K562 (cell line): ENCODE results near the gene KDM5A. TPM values are rescaled to one million over a fixed set of nuclear protein-coding genes. Genes with fewer than 3 reads are reported as not detected.

Experiments used
- ATAC-seq: fragments of 200-7000 bp; cut with Tn5 transposase; 3 replicates; pipeline ENCODE4 v1.9.1; 2020; ENCODE audit warnings: moderate library complexity
- BruUV-seq: library from RNA; stranded (reverse); fragments of 400-500 nt; replicated peaks from 2 replicates; lab custom pipeline; 2021; lab: Mats Ljungman, UMichigan
- CTCF ChIA-PET: fragments of 300-600 bp; formaldehyde crosslinking; extraction: SDS; loops from one replicate; lab custom pipeline; 2021; ENCODE audit warnings: low intra/inter-chr PET ratio; lab: Yijun Ruan, JAX
- POLR2A ChIA-PET: fragments of 300-600, 350-650 bp; sonication (Branson Sonifier 250); formaldehyde crosslinking; extraction: SDS; loops from one replicate; lab custom pipeline; 2021; ENCODE audit warnings: antibody characterized with exemption, inconsistent platforms; lab: Yijun Ruan, JAX
- DNase-seq, 4 experiments: peaks; one replicate each; pipeline versions ENCODE4 v3.0.0 to v3.0.0-alpha.2; 2011 to 2018; ENCODE audit warnings: low spot score in 3 of 4, mixed read lengths in 3 of 4; ENCODE audit errors: extremely low read depth in 1 of 4
- FAIRE-seq: peaks from 2 replicates; lab custom pipeline; 2011; peaks lifted over from hg19 to GRCh38; lab: Jason Lieb, UNC
- H2AFZ ChIP-seq: 2 replicates; pipeline ENCODE4 v1.6.0; 2011; ENCODE audit warnings: low read depth, low read length, control low read depth, inconsistent platforms
- H3K27ac ChIP-seq: fragments of 200-600 bp; 3 replicates; pipeline ENCODE4 v1.8.0; 2011; ENCODE audit warnings: low read depth, mild to moderate bottlenecking, control low read depth, inconsistent platforms, low read length, moderate library complexity, mixed read lengths; ENCODE audit errors: extremely low read depth
- H3K27me3 ChIP-seq, 2 experiments: fragments of 300-600 bp in 1 of 2; 2 replicates in 1 of 2; 3 replicates in 1 of 2; pipeline versions ENCODE4 v1.6.0 to v1.8.0; 2011; ENCODE audit warnings: inconsistent platforms in 2 of 2, low read length in 2 of 2, mild to moderate bottlenecking in 1 of 2, mixed read lengths in 1 of 2, moderate library complexity in 1 of 2; ENCODE audit not compliant: control insufficient read depth in 2 of 2, insufficient read depth in 2 of 2
- H3K36me3 ChIP-seq: fragments of 300-600 bp; 3 replicates; pipeline ENCODE4 v1.8.0; 2011; ENCODE audit warnings: mild to moderate bottlenecking, low read length, inconsistent platforms; ENCODE audit not compliant: control insufficient read depth, insufficient read depth
- H3K4me1 ChIP-seq, 2 experiments: fragments of 200-600 bp in 1 of 2; replicated peaks in 1 of 2; 2 replicates in 1 of 2; 3 replicates in 1 of 2; pipeline versions ENCODE4 v1.5.1 to v1.8.0; 2011; ENCODE audit warnings: inconsistent platforms in 2 of 2, low read length in 2 of 2, mild to moderate bottlenecking in 1 of 2, mixed read lengths in 1 of 2, moderate library complexity in 1 of 2; ENCODE audit not compliant: control insufficient read depth in 2 of 2, insufficient read depth in 2 of 2
- H3K4me2 ChIP-seq: 2 replicates; pipeline ENCODE4 v1.6.1; 2011; ENCODE audit warnings: low read length, control low read depth, inconsistent platforms, mixed read lengths; ENCODE audit not compliant: insufficient read depth
- H3K4me3 ChIP-seq: fragments of 200-600 bp; sonication (generic), shearing (Covaris generic); 2 replicates; pipeline ENCODE4 v1.5.1; 2016; ENCODE audit warnings: control low read depth, inconsistent platforms
- H3K79me2 ChIP-seq: fragments of 200-600 bp; 3 replicates; pipeline ENCODE4 v1.8.0; 2011; ENCODE audit warnings: low read length, inconsistent platforms; ENCODE audit not compliant: control insufficient read depth, insufficient read depth
- H3K9ac ChIP-seq, 2 experiments: 2 replicates each; pipeline versions ENCODE4 v1.6.0 to v1.6.1; 2011; ENCODE audit warnings: low read depth in 2 of 2, low read length in 2 of 2, control low read depth in 1 of 2, inconsistent platforms in 1 of 2, mild to moderate bottlenecking in 1 of 2, mixed read lengths in 1 of 2; ENCODE audit not compliant: insufficient read depth in 1 of 2
- H3K9me1 ChIP-seq: one replicate; pipeline ENCODE4 v1.6.0; 2011; ENCODE audit warnings: inconsistent platforms, mild to moderate bottlenecking, low read length, moderate library complexity; ENCODE audit not compliant: control insufficient read depth, insufficient read depth
- H3K9me3 ChIP-seq: replicated peaks from 2 replicates; pipeline ENCODE4 v1.5.1; 2011; ENCODE audit warnings: low read depth, low read length, inconsistent platforms; ENCODE audit not compliant: control insufficient read depth, insufficient read depth
- H4K20me1 ChIP-seq: replicated peaks from 2 replicates; pipeline ENCODE4 v1.6.1; 2011; ENCODE audit warnings: low read length, inconsistent platforms, mixed read lengths; ENCODE audit not compliant: control insufficient read depth, insufficient read depth
- ARNT ChIP-seq, 2 experiments: fragments of 450-650 bp; IDR thresholded peaks; 2 replicates each; pipeline ENCODE4 v1.6.1; 2016; ENCODE audit warnings: mild to moderate bottlenecking in 1 of 2
- ATF6 ChIP-seq: sonication (generic); formaldehyde crosslinking; IDR thresholded peaks from 2 replicates; pipeline ENCODE4 v1.4.0; 2020; ENCODE audit warnings: mild to moderate bottlenecking, missing genetic modification reagents
- BACH1 ChIP-seq: fragments of 200-800 bp; sonication (Bioruptor generic); IDR thresholded peaks from 2 replicates; pipeline ENCODE4 v1.6.1; 2016; ENCODE audit warnings: missing genetic modification characterization, missing compliant biosample characterization
- VEZF1 ChIP-seq: fragments of 200-800 bp; sonication (Bioruptor generic); IDR thresholded peaks from 2 replicates; pipeline ENCODE4 v1.6.1; 2017; ENCODE audit warnings: missing genetic modification characterization, missing compliant biosample characterization
- WGBS: fragments of 100-300 bp; shearing (Covaris generic); methylation state at CpG from one replicate; pipeline ENCODE4 v1.1.6; 2016; ENCODE audit warnings: low coverage, mixed read lengths; ENCODE audit not compliant: insufficient coverage; ENCODE audit errors: missing lambda C conversion rate; 5-methylcytosine and 5-hydroxymethylcytosine counted together
- in situ Hi-C: fragments of 300-500 bp; cut with MboI; formaldehyde crosslinking; loops from 4 replicates; pipeline ENCODE4 v1.15.0; 2018; ENCODE audit warnings: inconsistent platforms, mixed read lengths
- intact Hi-C: fragments of 100-400 bp; cut with micrococcal nuclease; formaldehyde crosslinking; loops from 2 replicates; pipeline ENCODE4 v1.14.2; 2022
- polyA plus RNA-seq, 8 experiments: library from polyadenylated mRNA; depleted of rRNA in 4 of 8; stranded (reverse) in 5 of 8; unstranded in 3 of 8; fragments of >200 nt; fragmentation: Nextera tagmentation in 2 of 8; fragmentation: Illumina TruSeq in 1 of 8; extraction: Ambion mirVana in 2 of 8; extraction: Trizol in 1 of 8; gene quantifications; 2 replicates each; pipeline versions ENCODE4 v1.2.1 to v1.2.3, GENCODE V29; 2011 to 2014; ENCODE audit warnings: inconsistent platforms in 1 of 8, missing spikeins in 1 of 8
- total RNA-seq, 7 experiments: library from RNA; depleted of rRNA in 6 of 7; stranded (reverse); fragments of >200 nt in 6 of 7; fragmentation: Illumina TruSeq in 2 of 7; extraction: Trizol in 2 of 7; gene quantifications; 2 replicates each; pipeline versions ENCODE4 v1.2.1 to v1.2.3, GENCODE V29; 2011 to 2021; ENCODE audit warnings: low replicate concordance in 1 of 7

KDM5A gene
- total and polyA plus RNA-seq, 9 of the 15 experiments (the other 6 are each of a cell fraction or from before 2014, with no cell fraction given): 5.5 to 35.1 (median 13.1) TPM

GRCh38 chr12:288687-289086 is 100.4 kb downstream of the KDM5A start:
- Histone ChIP-seq H3K4me3 (no peak overlapping the region), H3K9ac (no peak overlapping the region), H3K79me2 (no peaks in the 10 kb centered on the region), H3K36me3 (peaks cover 40% of the 10 kb centered on the region; the same call in 2 of the 3 replicates), H3K4me2 (no peak overlapping the region), H3K9me1 (no peaks in the 10 kb centered on the region), H4K20me1 (no peaks in the 10 kb centered on the region), H3K4me1 (no peaks in the 10 kb centered on the region), H2AFZ (no peak overlapping the region), H3K27me3 (no peaks in the 10 kb centered on the region), H3K27ac (no peak overlapping the region), H3K9me3 (no peaks in the 10 kb centered on the region)
- no peak for TF ChIP-seq VEZF1
- TF ChIP-seq BACH1 (tag): no peak
- DNase-seq (no peak), FAIRE-seq (no peak), ATAC-seq (no peak)
- intact Hi-C loops: no loop called here
- no TSS peak for BruUV-seq
- ChIA-PET CTCF (no interaction called here), POLR2A (interaction anchor here (0.7 kb wide), 1 partner anchor 20 kb away, joined by 3 read pairs; no protein-coding TSS in a partner anchor)
- WGBS: 79% methylated on average over 5 of the region's 5 CpGs
- in situ Hi-C loops: no loop called here

- no peaks in the 10 kb centered on the region for H3K4me1 ChIP-seq
- H3K27ac ChIP-seq: no peak overlapping the region
- peaks cover 34% of the 10 kb centered on the region; the same call in 2 of the 3 replicates for H3K36me3 ChIP-seq
- H3K79me2 ChIP-seq: no peaks in the 10 kb centered on the region
- FAIRE-seq (no peak), ATAC-seq (no peak), DNase-seq (no peak)
- POLR2A ChIA-PET: no interaction called here
- H2AFZ ChIP-seq: no peak overlapping the region
- CTCF ChIA-PET: no interaction called here
- H3K4me2 ChIP-seq: no peak overlapping the region
- no peaks in the 10 kb centered on the region for H4K20me1 ChIP-seq
- no TSS peak for BruUV-seq
- WGBS: 78% methylated on average over 5 of the region's 5 CpGs
- H3K27me3 ChIP-seq: no peaks in the 10 kb centered on the region
- no peak overlapping the region for H3K4me3 ChIP-seq
- TF ChIP-seq ARNT (IDR thresholded peaks at IDR 0.05) (no peak), ATF6 (no peak)
- H3K9ac ChIP-seq: no peak overlapping the region
- no peaks in the 10 kb centered on the region for H3K9me1 ChIP-seq
- intact Hi-C loops (no loop called here), in situ Hi-C loops (no loop called here)
- no peaks in the 10 kb centered on the region for H3K9me3 ChIP-seq
Observed at GRCh38 chr12:286531-287300, 102.4 kb downstream of the KDM5A start.
